Mucosa of stomach (tissue), 1 donor: ENCODE results near the gene TGDS.

Source experiments
- H3K27me3 ChIP-seq: one replicate; pipeline ENCODE4 v1.7.0; 2013; ENCODE audit warnings: mild to moderate bottlenecking, low read length; ENCODE audit not compliant: control insufficient read depth, insufficient read depth
- H3K36me3 ChIP-seq: one replicate; pipeline ENCODE4 v1.7.0; 2013; ENCODE audit warnings: low read length; ENCODE audit not compliant: control insufficient read depth, insufficient read depth
- H3K4me1 ChIP-seq: one replicate; pipeline ENCODE4 v1.7.0; 2013; ENCODE audit warnings: mild to moderate bottlenecking, low read length; ENCODE audit not compliant: control insufficient read depth, insufficient read depth
- H3K4me3 ChIP-seq: one replicate; pipeline ENCODE4 v1.7.0; 2013; ENCODE audit warnings: low read length
- H3K9ac ChIP-seq: one replicate; pipeline ENCODE4 v1.7.0; 2013; ENCODE audit warnings: mild to moderate bottlenecking, low read length, moderate library complexity
- H3K9me3 ChIP-seq: one replicate; pipeline ENCODE4 v1.7.0; 2013; ENCODE audit warnings: mild to moderate bottlenecking, low read length, moderate library complexity; ENCODE audit not compliant: control insufficient read depth
- donor health status: Pancreatic carcinoma.

TGDS gene

GRCh38 chr13:94596575-94596971, 621 bp upstream of the TGDS start:
- Histone ChIP-seq H3K9ac (peak overlapping the region; percentile 95), H3K4me3 (no peak overlapping the region), H3K4me1 (peaks cover 11% of the 10 kb centered on the region), H3K27me3 (no peaks in the 10 kb centered on the region), H3K36me3 (no peaks in the 10 kb centered on the region), H3K9me3 (no peaks in the 10 kb centered on the region)

- Histone ChIP-seq H3K4me1 (peaks cover 15% of the 10 kb centered on the region), H3K36me3 (no peaks in the 10 kb centered on the region), H3K9me3 (no peaks in the 10 kb centered on the region), H3K27me3 (no peaks in the 10 kb centered on the region), H3K4me3 (peak overlapping the region; percentile 96), H3K9ac (peak overlapping the region; percentile 95)
These were observed 677 bp downstream of the TGDS start for GRCh38 chr13:94595001-94595949.

- Histone ChIP-seq H3K4me3 (no peak overlapping the region), H3K9me3 (no peaks in the 10 kb centered on the region), H3K9ac (no peak overlapping the region), H3K27me3 (no peaks in the 10 kb centered on the region), H3K4me1 (peaks cover 15% of the 10 kb centered on the region), H3K36me3 (no peaks in the 10 kb centered on the region)
These were observed 5.2 kb downstream of the TGDS start for GRCh38 chr13:94590744-94591143.

GRCh38 chr13:94588541-94588940, 7.4 kb downstream of the TGDS start:
- no peaks in the 10 kb centered on the region for H3K9me3 ChIP-seq
- no peaks in the 10 kb centered on the region for H3K27me3 ChIP-seq
- no peak overlapping the region for H3K9ac ChIP-seq
- H3K4me3 ChIP-seq = no peak overlapping the region
- H3K4me1 ChIP-seq = peaks cover 13% of the 10 kb centered on the region
- no peaks in the 10 kb centered on the region for H3K36me3 ChIP-seq

- peaks cover 13% of the 10 kb centered on the region for H3K4me1 ChIP-seq
- H3K9me3 ChIP-seq = no peaks in the 10 kb centered on the region
- H3K4me3 ChIP-seq = no peak overlapping the region
- H3K27me3 ChIP-seq = no peaks in the 10 kb centered on the region
- no peak overlapping the region for H3K9ac ChIP-seq
- no peaks in the 10 kb centered on the region for H3K36me3 ChIP-seq
These were observed 9.6 kb downstream of the TGDS start for GRCh38 chr13:94586371-94586770.

GRCh38 chr13:94585543-94586101, 10.3 kb downstream of the TGDS start:
- Histone ChIP-seq H3K4me3 (no peak overlapping the region), H3K4me1 (peaks cover 8% of the 10 kb centered on the region), H3K36me3 (no peaks in the 10 kb centered on the region), H3K9ac (no peak overlapping the region), H3K9me3 (no peaks in the 10 kb centered on the region), H3K27me3 (no peaks in the 10 kb centered on the region)

GRCh38 chr13:94583926-94584325, 12.0 kb downstream of the TGDS start:
- Histone ChIP-seq H3K27me3 (no peaks in the 10 kb centered on the region), H3K36me3 (no peaks in the 10 kb centered on the region), H3K4me3 (no peak overlapping the region), H3K9me3 (no peaks in the 10 kb centered on the region), H3K9ac (no peak overlapping the region), H3K4me1 (peaks cover 8% of the 10 kb centered on the region)

GRCh38 chr13:94579063-94579462, 16.9 kb downstream of the TGDS start:
- no peaks in the 10 kb centered on the region for H3K4me1 ChIP-seq
- H3K4me3 ChIP-seq = no peak overlapping the region
- no peak overlapping the region for H3K9ac ChIP-seq
- no peaks in the 10 kb centered on the region for H3K36me3 ChIP-seq
- no peaks in the 10 kb centered on the region for H3K9me3 ChIP-seq
- no peaks in the 10 kb centered on the region for H3K27me3 ChIP-seq

- H3K9me3 ChIP-seq = no peaks in the 10 kb centered on the region
- H3K36me3 ChIP-seq = peaks cover 4% of the 10 kb centered on the region
- H3K27me3 ChIP-seq = no peaks in the 10 kb centered on the region
- no peaks in the 10 kb centered on the region for H3K4me1 ChIP-seq
- no peak overlapping the region for H3K9ac ChIP-seq
- no peak overlapping the region for H3K4me3 ChIP-seq
These were observed 26.3 kb downstream of the TGDS start for GRCh38 chr13:94569615-94570014.

- Histone ChIP-seq H3K9ac (no peak overlapping the region), H3K4me3 (no peak overlapping the region), H3K9me3 (no peaks in the 10 kb centered on the region), H3K4me1 (no peaks in the 10 kb centered on the region), H3K27me3 (no peaks in the 10 kb centered on the region), H3K36me3 (peaks cover 4% of the 10 kb centered on the region)
These were observed 27.5 kb downstream of the TGDS start for GRCh38 chr13:94568443-94568842.

- no peak overlapping the region for H3K4me3 ChIP-seq
- H3K27me3 ChIP-seq = no peaks in the 10 kb centered on the region
- no peaks in the 10 kb centered on the region for H3K9me3 ChIP-seq
- no peak overlapping the region for H3K9ac ChIP-seq
- H3K4me1 ChIP-seq = no peaks in the 10 kb centered on the region
- H3K36me3 ChIP-seq = peaks cover 4% of the 10 kb centered on the region
These were observed 28.4 kb downstream of the TGDS start for GRCh38 chr13:94567581-94567980.

GRCh38 chr13:94561126-94561525, 34.8 kb downstream of the TGDS start:
- Histone ChIP-seq H3K4me1 (no peaks in the 10 kb centered on the region), H3K9me3 (no peaks in the 10 kb centered on the region), H3K4me3 (no peak overlapping the region), H3K36me3 (no peaks in the 10 kb centered on the region), H3K27me3 (no peaks in the 10 kb centered on the region), H3K9ac (no peak overlapping the region)
